Retinal pigment epithelial cell (primary cell): Measurements from ENCODE around the gene BRICD5.

Experiments used
- DNase-seq: peaks from one replicate; pipeline ENCODE4 v3.0.0-alpha.2; 2010; ENCODE audit warnings: low read depth
- H3K4me3 ChIP-seq: 2 replicates; pipeline ENCODE4 v1.5.1; 2011; ENCODE audit warnings: mild to moderate bottlenecking, low read length, control low read depth, moderate library complexity
- TF ChIP-seq, protein P1 (sequence below): conservative IDR thresholded peaks from 2 replicates; pipeline ENCODE4 v1.5.1; 2011; ENCODE audit warnings: low read depth, low read length, control low read depth, inconsistent platforms

Gene BRICD5

DNA sequence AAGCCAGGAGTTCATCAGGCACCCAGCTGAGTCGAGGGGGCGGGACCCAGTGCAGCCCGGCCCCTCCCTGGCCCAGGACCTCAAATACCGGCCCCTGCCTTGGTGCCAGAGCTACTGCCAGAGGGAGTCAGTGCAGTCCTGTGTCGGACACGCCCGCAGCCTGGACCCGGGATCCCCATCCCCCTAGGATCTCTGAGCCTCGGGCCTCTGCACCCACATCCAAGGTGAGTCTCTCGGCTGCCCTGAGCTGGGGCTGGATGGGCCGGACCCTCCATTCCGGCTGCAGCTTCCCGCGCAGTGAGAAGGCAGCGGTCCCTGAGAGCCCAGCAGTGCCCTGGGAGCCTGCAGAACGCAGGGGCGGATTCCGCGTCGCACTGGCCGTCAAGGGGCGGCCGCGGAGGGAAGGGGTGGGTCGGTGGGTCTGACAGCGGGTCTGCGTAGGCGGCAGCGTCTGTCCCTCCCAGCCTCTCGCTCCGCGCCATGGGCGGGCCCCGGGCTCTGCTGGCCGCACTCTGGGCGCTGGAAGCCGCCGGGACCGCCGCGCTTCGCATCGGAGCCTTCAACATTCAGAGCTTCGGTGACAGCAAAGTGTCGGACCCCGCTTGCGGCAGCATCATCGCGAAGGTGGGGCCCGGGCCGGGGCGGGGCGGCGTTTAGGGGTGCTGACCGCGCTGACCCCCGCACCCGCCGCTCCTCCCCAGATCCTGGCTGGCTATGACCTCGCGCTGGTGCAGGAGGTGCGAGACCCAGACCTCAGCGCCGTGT, 25.9 kb upstream of the BRICD5 start, which contains the start of gene DNASE1L2:
TSS of gene DNASE1L2 (plus strand) at position 108 of the 765 bp plus-strand sequence. CDS start at position 481, 373 bp downstream.
- TF ChIP-seq, protein P1, sequence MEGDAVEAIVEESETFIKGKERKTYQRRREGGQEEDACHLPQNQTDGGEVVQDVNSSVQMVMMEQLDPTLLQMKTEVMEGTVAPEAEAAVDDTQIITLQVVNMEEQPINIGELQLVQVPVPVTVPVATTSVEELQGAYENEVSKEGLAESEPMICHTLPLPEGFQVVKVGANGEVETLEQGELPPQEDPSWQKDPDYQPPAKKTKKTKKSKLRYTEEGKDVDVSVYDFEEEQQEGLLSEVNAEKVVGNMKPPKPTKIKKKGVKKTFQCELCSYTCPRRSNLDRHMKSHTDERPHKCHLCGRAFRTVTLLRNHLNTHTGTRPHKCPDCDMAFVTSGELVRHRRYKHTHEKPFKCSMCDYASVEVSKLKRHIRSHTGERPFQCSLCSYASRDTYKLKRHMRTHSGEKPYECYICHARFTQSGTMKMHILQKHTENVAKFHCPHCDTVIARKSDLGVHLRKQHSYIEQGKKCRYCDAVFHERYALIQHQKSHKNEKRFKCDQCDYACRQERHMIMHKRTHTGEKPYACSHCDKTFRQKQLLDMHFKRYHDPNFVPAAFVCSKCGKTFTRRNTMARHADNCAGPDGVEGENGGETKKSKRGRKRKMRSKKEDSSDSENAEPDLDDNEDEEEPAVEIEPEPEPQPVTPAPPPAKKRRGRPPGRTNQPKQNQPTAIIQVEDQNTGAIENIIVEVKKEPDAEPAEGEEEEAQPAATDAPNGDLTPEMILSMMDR, result no peak
- H3K4me3 ChIP-seq, result peak within 1 kb of the TSS; percentile 23
- DNase-seq, result no peak

DNA sequence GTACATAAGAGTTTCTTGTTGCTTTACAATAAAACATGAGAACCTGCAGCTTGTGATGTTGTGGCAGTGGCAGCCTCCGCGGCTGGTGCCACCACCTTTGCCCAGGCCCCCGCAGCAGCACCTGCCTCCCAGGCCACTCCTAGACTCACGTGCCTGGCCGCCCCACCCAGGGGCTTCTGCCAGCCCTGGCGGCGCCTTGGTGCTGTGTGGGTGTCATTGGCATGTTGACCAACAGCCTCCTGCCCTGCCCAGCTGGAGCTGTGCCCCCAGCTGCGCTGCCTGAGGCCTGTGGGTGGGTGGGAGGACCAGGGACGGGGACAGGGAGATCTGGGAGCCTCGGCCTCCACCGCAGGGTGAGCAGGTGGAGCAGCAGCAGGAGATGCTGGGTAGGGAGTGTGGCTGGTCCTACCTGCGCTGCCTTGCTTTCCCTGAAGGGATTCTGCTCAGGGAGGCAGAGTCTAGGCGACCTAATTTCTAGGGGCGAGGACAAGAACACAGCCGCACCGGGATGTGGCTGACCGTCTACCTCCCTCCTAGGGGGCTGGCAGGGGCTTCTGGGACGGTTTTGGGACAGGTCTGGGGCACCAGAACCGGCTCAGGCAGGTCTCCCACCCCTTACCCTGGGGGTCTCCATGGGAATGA, 25.2 kb upstream of the BRICD5 start:
- TF ChIP-seq, protein P1, result no peak
- H3K4me3 ChIP-seq, result no peak overlapping the region
- DNase-seq, result no peak

DNA sequence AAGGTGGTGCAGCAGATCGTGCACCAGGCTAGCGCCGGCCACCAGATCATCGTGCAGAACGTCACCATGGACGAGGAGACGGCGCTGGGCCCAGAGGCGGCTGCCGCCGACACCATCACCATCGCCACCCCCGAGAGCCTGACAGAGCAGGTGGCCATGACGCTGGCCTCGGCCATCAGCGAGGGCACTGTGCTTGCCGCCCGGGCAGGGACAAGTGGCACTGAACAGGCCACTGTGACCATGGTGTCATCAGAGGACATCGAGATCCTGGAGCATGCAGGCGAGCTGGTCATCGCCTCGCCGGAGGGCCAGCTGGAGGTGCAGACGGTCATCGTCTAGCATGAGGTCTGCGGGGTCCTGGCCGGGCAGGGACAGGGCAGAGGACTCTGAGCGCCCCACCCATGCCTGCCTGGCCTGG, 24.6 kb upstream of the BRICD5 start:
- no peak for DNase-seq
- TF ChIP-seq, protein P1, result no peak
- H3K4me3 ChIP-seq, result no peak overlapping the region

DNA sequence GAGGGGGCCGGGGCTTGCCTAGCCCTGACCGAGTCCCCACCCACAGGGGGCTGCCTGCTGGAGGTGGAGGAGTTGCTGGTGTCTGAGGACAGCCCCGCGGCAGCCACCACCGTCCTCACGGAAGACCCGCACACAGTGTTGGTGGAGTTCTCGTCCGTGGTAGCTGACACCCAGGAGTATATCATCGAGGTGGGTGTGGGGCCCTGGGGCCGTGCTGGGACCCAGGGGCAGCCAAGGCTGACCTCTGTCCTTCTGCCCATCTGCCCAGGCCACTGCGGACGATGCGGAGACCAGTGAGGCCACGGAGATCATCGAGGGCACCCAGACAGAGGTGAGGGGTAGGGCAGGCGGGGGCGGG, 24.1 kb upstream of the BRICD5 start:
- no peak for DNase-seq
- H3K4me3 ChIP-seq, result no peak overlapping the region
- TF ChIP-seq, protein P1, result no peak

DNA sequence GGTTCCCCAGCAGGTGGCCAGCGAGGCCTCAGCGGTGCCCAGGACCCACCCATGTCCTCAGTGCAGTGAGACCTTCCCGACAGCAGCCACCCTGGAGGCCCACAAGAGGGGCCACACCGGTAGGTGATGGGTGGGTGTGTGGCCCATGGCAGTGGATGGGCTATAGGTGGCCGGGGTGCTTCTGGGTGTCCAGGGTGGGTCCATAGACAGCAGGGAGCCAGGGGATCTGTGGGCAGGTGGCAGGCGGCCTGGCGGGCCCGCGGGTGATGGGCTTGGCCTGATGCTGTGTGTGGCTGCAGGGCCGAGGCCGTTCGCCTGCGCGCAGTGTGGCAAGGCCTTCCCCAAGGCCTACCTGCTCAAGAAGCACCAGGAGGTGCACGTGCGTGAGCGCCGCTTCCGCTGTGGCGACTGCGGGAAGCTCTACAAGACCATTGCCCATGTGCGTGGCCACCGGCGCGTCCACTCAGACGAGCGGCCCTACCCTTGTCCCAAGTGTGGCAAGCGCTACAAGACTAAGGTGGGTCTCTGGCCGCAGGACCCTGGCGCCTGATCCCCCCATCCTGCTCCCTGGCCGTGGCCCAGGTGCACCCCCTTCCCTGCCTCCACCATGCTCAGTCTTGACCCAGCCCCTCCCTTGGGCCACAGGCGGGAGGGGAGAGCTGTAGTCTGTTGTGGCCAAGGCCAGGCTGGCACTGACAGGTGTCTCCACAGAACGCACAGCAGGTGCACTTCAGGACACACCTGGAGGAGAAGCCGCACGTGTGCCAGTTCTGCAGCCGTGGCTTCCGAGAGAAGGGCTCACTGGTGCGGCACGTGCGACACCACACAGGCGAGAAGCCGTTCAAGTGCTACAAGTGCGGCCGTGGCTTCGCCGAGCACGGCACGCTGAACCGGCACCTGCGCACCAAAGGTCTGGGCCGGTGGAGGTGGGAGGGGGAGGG, 23.5 kb upstream of the BRICD5 start:
- no peak for DNase-seq
- TF ChIP-seq, protein P1, result no peak
- no peak overlapping the region for H3K4me3 ChIP-seq

DNA sequence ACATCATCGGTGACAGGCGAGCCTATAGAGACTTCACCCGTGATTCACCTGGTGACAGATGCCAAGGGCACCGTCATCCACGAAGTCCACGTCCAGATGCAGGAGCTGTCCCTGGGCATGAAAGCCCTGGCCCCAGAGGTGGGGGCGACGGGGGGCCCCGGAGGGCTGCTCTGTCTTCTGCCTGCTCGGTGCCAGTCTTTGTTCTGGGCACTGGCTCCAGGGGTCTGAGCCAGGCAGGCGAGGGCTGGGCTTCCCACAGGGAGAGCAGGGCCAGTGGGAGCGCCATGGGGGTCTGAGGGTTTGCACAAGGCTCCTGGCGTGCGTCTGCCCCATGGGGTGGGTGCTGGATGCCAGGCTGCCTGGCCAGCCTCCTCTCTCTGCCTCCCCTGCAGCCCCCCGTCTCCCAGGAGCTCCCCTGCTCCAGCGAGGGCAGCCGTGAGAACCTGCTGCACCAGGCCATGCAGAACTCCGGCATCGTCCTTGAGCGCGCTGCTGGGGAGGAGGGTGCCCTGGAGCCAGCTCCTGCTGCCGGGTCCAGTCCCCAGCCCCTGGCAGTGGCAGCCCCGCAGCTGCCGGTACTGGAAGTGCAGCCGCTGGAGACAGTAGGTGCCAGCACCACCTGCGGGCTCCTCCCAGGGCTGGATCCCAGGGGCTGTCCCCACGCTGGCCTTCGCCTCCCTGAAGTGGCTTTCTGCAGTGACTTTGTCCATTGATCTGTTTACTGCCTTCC, 22.5 kb upstream of the BRICD5 start:
- TF ChIP-seq, protein P1, result no peak
- H3K4me3 ChIP-seq, result no peak overlapping the region
- no peak for DNase-seq
